Measurements from ENCODE around the gene ALG10. TPM values are rescaled to one million over a fixed set of nuclear protein-coding genes. Genes with fewer than 3 reads are reported as not detected.
"Not testable (repeated sequence)": the region's sequence is repeated elsewhere in the genome, so short reads cannot be mapped to it uniquely, and the experiment has no call there.

Gene ALG10
- total RNA-seq, 1 experiment from 2014 or later: 9.6 TPM

GRCh38 chr12:34046570-34046969, 24.3 kb downstream of the ALG10 start (continued):
- TF ChIP-seq ELF1 (IDR thresholded peaks at IDR 0.05; ENCODE audit: borderline replicate concordance, low read depth): no peak

- BruUV-seq (replicated peaks); H3K9ac ChIP-seq (ENCODE audit: low read length); POLR2A ChIA-PET; ATAC-seq; H3K27me3 ChIP-seq (ENCODE audit: insufficient read depth, low read length); intact Hi-C loops (cut with micrococcal nuclease); H2AFZ ChIP-seq (ENCODE audit: low read depth, low read length, poor library complexity, severe bottlenecking); H3K36me3 ChIP-seq (ENCODE audit: control insufficient read depth in 1 of 2, insufficient read depth in 2 of 2, low read length in 2 of 2); RAD21 ChIA-PET (ENCODE audit: low non-redundant PET in 1 of 2, low total read pairs in 2 of 2, uncharacterized antibody in 2 of 2, unreplicated experiment in 2 of 2); H3K27ac ChIP-seq (ENCODE audit: low read depth, low read length); H3K4me3 ChIP-seq (replicated peaks in 1 of 2; ENCODE audit: low read depth in 1 of 2, low read length in 2 of 2); H3K4me2 ChIP-seq (ENCODE audit: low read length); H3K79me2 ChIP-seq (ENCODE audit: insufficient read depth, low read length); H3K4me1 ChIP-seq (ENCODE audit: control insufficient read depth in 1 of 2, insufficient read depth in 2 of 2, low read length in 2 of 2); H3K9me2 ChIP-seq (ENCODE audit: insufficient read depth); DNase-seq (ENCODE audit: low read depth, low spot score); H4K20me1 ChIP-seq (ENCODE audit: insufficient read depth); H3K9me3 ChIP-seq (ENCODE audit: control insufficient read depth in 1 of 2, insufficient read depth in 1 of 2, low read depth in 1 of 2, low read length in 2 of 2); CTCF ChIA-PET: not testable (repeated sequence)
These were observed 25.6 kb downstream of the ALG10 start for GRCh38 chr12:34047855-34048254.

GRCh38 chr12:34048714-34049113, 26.4 kb downstream of the ALG10 start:
- intact Hi-C loops (cut with micrococcal nuclease): no loop called here
- ATAC-seq (no peak), DNase-seq (ENCODE audit: low read depth, low spot score) (no peak)
- Histone ChIP-seq H3K4me3 (replicated peaks in 1 of 2; ENCODE audit: low read depth in 1 of 2, low read length in 2 of 2) (no peak overlapping the region), H3K27me3 (ENCODE audit: insufficient read depth, low read length) (no peaks in the 10 kb centered on the region), H3K36me3 (ENCODE audit: control insufficient read depth in 1 of 2, insufficient read depth in 2 of 2, low read length in 2 of 2) (no peaks in the 10 kb centered on the region), H2AFZ (ENCODE audit: low read depth, low read length, poor library complexity, severe bottlenecking) (no peak overlapping the region), H3K27ac (ENCODE audit: low read depth, low read length) (no peak overlapping the region), H3K4me1 (ENCODE audit: control insufficient read depth in 1 of 2, insufficient read depth in 2 of 2, low read length in 2 of 2) (no peaks in the 10 kb centered on the region), H3K9ac (ENCODE audit: low read length) (no peak overlapping the region), H3K4me2 (ENCODE audit: low read length) (no peak overlapping the region), H3K9me2 (ENCODE audit: insufficient read depth) (no peaks in the 10 kb centered on the region), H3K79me2 (ENCODE audit: insufficient read depth, low read length) (no peaks in the 10 kb centered on the region), H4K20me1 (ENCODE audit: insufficient read depth) (no peaks in the 10 kb centered on the region), H3K9me3 (ENCODE audit: control insufficient read depth in 1 of 2, insufficient read depth in 1 of 2, low read depth in 1 of 2, low read length in 2 of 2) (no peaks in the 10 kb centered on the region; a peak in 1 of 4 replicates)
- BruUV-seq (replicated peaks): no TSS peak
- CTCF ChIA-PET: no interaction called here
- POLR2A ChIA-PET: no interaction called here
- RAD21 ChIA-PET (ENCODE audit: low non-redundant PET in 1 of 2, low total read pairs in 2 of 2, uncharacterized antibody in 2 of 2, unreplicated experiment in 2 of 2): no interaction called here
- no peak for TF ChIP-seq JUND (IDR thresholded peaks at IDR 0.05)
- no peak for TF ChIP-seq CTCF (IDR thresholded peaks at IDR 0.05 in 2 of 3, conservative IDR thresholded peaks at IDR 0.05 in 1 of 3; ENCODE audit: borderline replicate concordance in 1 of 3, insufficient read depth in 1 of 3, low read depth in 2 of 3, low read length in 2 of 3)
- TF ChIP-seq ZBTB33 (IDR thresholded peaks at IDR 0.05; ENCODE audit: extremely low read depth, insufficient replicate concordance, low read length): no peak
- TF ChIP-seq REST (IDR thresholded peaks at IDR 0.05; ENCODE audit: low read depth): no peak
- TF ChIP-seq POLR2A (IDR thresholded peaks at IDR 0.05; ENCODE audit: borderline replicate concordance, extremely low read depth, insufficient read depth, insufficient read length): no peak
- TF ChIP-seq RAD21 (IDR thresholded peaks at IDR 0.05; ENCODE audit: low read depth): no peak
- no peak for TF ChIP-seq CBX3 (IDR thresholded peaks at IDR 0.05; ENCODE audit: low read depth)
- no peak for TF ChIP-seq EZH2phosphoT487 (IDR thresholded peaks at IDR 0.05; ENCODE audit: borderline replicate concordance)
- no peak for TF ChIP-seq TCF7L2 (IDR thresholded peaks at IDR 0.05; ENCODE audit: borderline replicate concordance, extremely low read depth, insufficient read depth, insufficient read length)
- TF ChIP-seq ELF1 (IDR thresholded peaks at IDR 0.05; ENCODE audit: borderline replicate concordance, low read depth): no peak
- no peak for TF ChIP-seq EZH2 (IDR thresholded peaks at IDR 0.05)
